ENCODE results near the gene MYCBP2. TPM values are rescaled to one million over a fixed set of nuclear protein-coding genes. Genes with fewer than 3 reads are reported as not detected.
A peak's percentile ranks its signal among the peaks of the same experiment; 100 is the strongest.

MYCBP2 gene
- total and polyA plus RNA-seq, 4 donors, result 108 to 243 (median 159) TPM

DNA sequence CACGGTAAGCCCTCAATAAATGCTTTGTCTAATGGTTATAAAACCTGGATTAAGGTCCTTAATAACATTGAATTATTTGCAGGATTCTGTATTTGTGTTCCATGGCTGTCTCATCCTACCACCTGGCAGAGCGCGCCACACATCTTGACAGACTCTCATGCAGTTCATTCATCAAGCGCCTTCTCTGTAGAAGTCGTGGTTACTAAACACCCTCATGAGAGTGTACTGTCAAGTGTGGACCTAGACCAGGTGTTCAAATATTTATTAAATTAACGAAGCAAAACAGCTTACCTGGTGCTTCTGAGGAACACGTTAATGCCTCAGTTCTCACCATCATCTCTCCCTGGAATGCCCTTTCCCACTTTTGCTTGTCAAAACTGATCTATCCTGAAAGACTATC lies 286.8 kb downstream of the MYCBP2 start:
- 100% methylated on average over 1 of the region's 7 CpGs for WGBS (ENCODE audit: insufficient coverage)
- Histone ChIP-seq H3K4me3 (ENCODE audit: low read depth, low read length) (no peak overlapping the region), H3K9me3 (ENCODE audit: control insufficient read depth, insufficient read depth, low read length) (no peaks in the 10 kb centered on the region), H3K27ac (ENCODE audit: low read depth, low read length) (no peak overlapping the region), H3K4me1 (ENCODE audit: control insufficient read depth, insufficient read depth, low read length) (peaks cover 3% of the 10 kb centered on the region), H3K27me3 (ENCODE audit: control insufficient read depth, insufficient read depth, low read length) (no peaks in the 10 kb centered on the region), H3K36me3 (ENCODE audit: control insufficient read depth, insufficient read depth, low read length) (peaks cover 11% of the 10 kb centered on the region)
- DNase-seq (ENCODE audit: low read depth in 4 of 6, low spot score in 6 of 6), result no peak

DNA sequence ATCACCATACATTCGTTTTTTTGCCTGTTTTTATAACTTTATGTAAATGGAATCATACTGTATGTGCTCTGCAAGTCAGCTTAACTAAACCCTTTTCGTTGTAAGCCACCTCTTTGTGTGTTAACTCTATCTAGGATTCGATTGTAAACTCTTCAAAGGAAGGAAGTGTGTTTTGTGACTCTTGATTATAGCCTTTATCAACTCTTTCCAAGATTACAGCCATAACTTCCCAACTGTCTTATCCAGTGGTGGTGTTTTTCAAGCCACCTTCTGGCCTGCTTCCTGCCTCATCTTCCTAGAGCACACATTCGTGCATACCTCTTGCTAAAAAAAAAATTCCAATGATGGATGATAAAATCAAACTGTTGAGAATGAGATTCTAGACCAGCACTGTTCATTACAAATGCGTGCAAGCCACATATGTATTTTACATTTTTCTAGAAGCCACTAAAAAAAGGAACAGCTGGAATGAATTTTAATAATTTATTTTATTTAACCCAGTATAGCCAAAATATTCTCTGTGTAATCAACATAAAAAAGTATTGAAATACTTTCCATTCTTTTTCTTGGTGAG lies 287.9 kb downstream of the MYCBP2 start:
- DNase-seq (ENCODE audit: low read depth in 4 of 6, low spot score in 6 of 6), result no peak
- WGBS (ENCODE audit: insufficient coverage), result no CpG with 5 or more reads among the region's 5 CpGs
- H3K4me3 ChIP-seq (ENCODE audit: low read depth, low read length), result no peak overlapping the region
- no peaks in the 10 kb centered on the region for H3K9me3 ChIP-seq (ENCODE audit: control insufficient read depth, insufficient read depth, low read length)
- no peak overlapping the region for H3K27ac ChIP-seq (ENCODE audit: low read depth, low read length)
- peaks cover 9% of the 10 kb centered on the region for H3K36me3 ChIP-seq (ENCODE audit: control insufficient read depth, insufficient read depth, low read length)
- no peaks in the 10 kb centered on the region for H3K27me3 ChIP-seq (ENCODE audit: control insufficient read depth, insufficient read depth, low read length)
- peaks cover 3% of the 10 kb centered on the region for H3K4me1 ChIP-seq (ENCODE audit: control insufficient read depth, insufficient read depth, low read length)

DNA sequence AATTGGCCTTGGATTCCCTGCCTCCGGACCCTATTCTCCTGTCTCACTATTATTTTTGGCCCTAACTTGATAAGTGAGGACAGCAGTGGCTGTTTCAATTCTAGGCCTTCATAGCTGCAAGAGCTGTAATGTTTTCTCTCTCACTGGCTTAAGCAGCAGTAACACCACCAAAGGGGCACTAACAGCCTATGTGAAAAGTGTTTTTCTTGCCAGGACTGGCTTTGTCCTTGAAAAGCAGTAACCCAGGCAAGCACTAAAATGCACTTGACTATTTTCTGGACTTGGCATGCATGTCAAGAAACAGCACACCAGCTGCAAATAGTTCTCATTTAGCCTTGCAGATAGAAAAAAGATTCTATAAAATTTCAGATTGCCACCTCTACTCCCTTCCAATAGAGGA lies 290.6 kb downstream of the MYCBP2 start:
- Histone ChIP-seq H3K27ac (ENCODE audit: low read depth, low read length) (peak overlapping the region; percentile 70), H3K9me3 (ENCODE audit: control insufficient read depth, insufficient read depth, low read length) (no peaks in the 10 kb centered on the region), H3K27me3 (ENCODE audit: control insufficient read depth, insufficient read depth, low read length) (no peaks in the 10 kb centered on the region), H3K4me1 (ENCODE audit: control insufficient read depth, insufficient read depth, low read length) (peaks cover 6% of the 10 kb centered on the region), H3K36me3 (ENCODE audit: control insufficient read depth, insufficient read depth, low read length) (peaks cover 2% of the 10 kb centered on the region), H3K4me3 (ENCODE audit: low read depth, low read length) (no peak overlapping the region)
- WGBS (ENCODE audit: insufficient coverage), result no CpG with 5 or more reads among the region's 1 CpG
- peak in 3 of 6 donors; percentile 71 to 88 (median 88) for DNase-seq (ENCODE audit: low read depth in 4 of 6, low spot score in 6 of 6)

DNA sequence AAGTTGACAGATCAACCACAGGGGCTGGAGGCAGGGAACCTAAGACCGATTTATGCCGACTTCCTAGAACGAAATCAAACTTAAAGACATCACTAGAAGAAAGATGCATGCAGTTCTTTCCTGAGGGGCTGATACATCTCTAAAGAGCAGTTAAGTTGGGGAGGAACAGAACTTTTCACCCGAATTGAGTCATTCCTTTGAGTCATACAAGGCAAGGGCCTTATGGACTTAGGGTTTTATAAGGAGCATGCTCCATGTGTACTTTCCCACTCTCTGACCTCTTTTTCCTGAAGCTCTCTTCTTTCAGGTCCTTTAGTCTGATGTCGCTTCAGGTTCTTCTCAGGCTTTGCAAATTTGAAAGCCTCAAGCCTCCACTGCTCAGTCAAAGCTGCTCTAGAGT lies 292.0 kb downstream of the MYCBP2 start:
- no peaks in the 10 kb centered on the region for H3K9me3 ChIP-seq (ENCODE audit: control insufficient read depth, insufficient read depth, low read length)
- no peaks in the 10 kb centered on the region for H3K27me3 ChIP-seq (ENCODE audit: control insufficient read depth, insufficient read depth, low read length)
- H3K4me1 ChIP-seq (ENCODE audit: control insufficient read depth, insufficient read depth, low read length), result peaks cover 3% of the 10 kb centered on the region
- DNase-seq (ENCODE audit: low read depth in 4 of 6, low spot score in 6 of 6), result no peak
- WGBS (ENCODE audit: insufficient coverage), result 100% methylated on average over 3 of the region's 5 CpGs
- no peaks in the 10 kb centered on the region for H3K36me3 ChIP-seq (ENCODE audit: control insufficient read depth, insufficient read depth, low read length)
- H3K4me3 ChIP-seq (ENCODE audit: low read depth, low read length), result no peak overlapping the region
- H3K27ac ChIP-seq (ENCODE audit: low read depth, low read length), result peak overlapping the region; percentile 22

DNA sequence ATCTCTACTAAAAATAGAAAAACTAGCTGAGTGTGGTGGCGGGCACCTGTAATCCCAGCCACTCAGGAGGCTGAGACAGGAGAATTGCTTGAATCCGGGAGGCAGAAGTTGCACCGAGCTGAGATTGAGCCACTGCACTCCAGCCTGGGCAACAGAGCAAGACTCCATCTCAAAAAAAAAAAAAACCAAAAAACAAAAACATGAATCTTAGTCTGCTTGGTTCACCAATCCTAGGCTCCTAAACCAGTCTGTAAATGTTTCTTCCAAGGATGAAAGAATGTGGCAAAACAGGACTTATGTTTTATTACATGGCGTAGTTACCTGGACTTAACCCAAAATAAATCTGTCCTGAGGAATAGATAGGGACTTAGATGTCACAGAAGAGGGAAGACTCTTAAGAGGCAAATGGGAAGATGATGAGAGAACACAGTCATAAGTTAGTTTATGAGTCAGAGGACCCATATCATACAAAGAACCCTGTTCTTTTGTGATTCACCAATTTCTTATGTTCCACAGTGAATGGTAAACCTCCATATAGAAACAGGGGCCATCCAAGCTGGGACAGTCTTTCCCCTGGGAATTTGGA lies 293.1 kb downstream of the MYCBP2 start:
- WGBS (ENCODE audit: insufficient coverage), result 100% methylated on average over 2 of the region's 4 CpGs
- Histone ChIP-seq H3K27me3 (ENCODE audit: control insufficient read depth, insufficient read depth, low read length) (no peaks in the 10 kb centered on the region), H3K4me3 (ENCODE audit: low read depth, low read length) (no peak overlapping the region), H3K36me3 (ENCODE audit: control insufficient read depth, insufficient read depth, low read length) (no peaks in the 10 kb centered on the region), H3K9me3 (ENCODE audit: control insufficient read depth, insufficient read depth, low read length) (no peaks in the 10 kb centered on the region), H3K27ac (ENCODE audit: low read depth, low read length) (no peak overlapping the region), H3K4me1 (ENCODE audit: control insufficient read depth, insufficient read depth, low read length) (peaks cover 3% of the 10 kb centered on the region)
- DNase-seq (ENCODE audit: low read depth in 4 of 6, low spot score in 6 of 6), result no peak

DNA sequence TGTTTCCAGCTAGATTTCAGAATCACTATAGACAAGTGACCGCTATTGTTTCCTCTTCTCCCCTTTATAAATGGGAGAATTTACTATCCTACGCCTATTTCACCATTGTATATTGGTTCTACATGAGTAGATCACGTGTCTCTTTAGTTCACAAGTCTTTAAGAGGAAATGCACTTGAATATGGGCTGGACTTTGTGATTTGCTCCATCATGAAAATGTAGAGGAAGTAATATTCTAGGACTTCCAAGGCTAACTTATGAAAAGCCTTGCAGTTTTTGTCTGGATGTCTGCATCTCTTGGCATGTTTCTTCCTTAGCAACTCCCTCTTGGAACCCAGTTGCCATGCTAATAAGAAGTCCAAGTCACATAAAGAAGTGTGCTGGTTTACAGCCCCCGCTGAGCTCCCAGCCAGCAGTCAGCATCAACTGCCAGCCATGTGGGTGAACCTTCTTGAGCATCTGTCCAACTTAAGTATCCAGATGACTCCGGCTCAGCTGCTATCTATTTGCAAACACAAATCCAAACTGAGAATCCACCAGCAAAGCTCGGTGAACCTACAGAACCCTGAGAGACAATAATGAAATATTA lies 295.1 kb downstream of the MYCBP2 start:
- Histone ChIP-seq H3K27me3 (ENCODE audit: control insufficient read depth, insufficient read depth, low read length) (no peaks in the 10 kb centered on the region), H3K4me3 (ENCODE audit: low read depth, low read length) (no peak overlapping the region), H3K36me3 (ENCODE audit: control insufficient read depth, insufficient read depth, low read length) (no peaks in the 10 kb centered on the region), H3K9me3 (ENCODE audit: control insufficient read depth, insufficient read depth, low read length) (no peaks in the 10 kb centered on the region), H3K27ac (ENCODE audit: low read depth, low read length) (peak overlapping the region; percentile 16), H3K4me1 (ENCODE audit: control insufficient read depth, insufficient read depth, low read length) (peaks cover 3% of the 10 kb centered on the region)
- 45% methylated on average over 1 of the region's 6 CpGs for WGBS (ENCODE audit: insufficient coverage)
- DNase-seq (ENCODE audit: low read depth in 4 of 6, low spot score in 6 of 6), result peak in 2 of 6 donors; percentile 19 to 70

DNA sequence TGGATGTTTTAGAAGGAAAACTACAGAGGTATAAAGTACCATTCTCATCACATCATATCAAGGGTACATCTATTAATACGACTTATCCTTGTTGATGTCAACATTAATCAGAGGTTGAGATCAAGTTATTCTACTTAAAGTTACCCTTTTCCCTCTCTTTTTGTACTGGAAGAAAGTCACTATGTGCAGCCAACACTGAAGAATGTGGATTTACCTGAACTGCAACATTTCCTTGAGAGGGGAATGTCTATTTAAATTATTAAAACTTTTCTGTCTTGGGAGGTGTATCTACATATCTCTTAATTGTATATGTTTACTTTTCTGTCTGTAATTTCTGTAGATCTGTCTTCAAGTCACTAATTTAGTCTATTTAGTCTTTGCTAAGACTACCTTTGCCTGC lies 297.5 kb downstream of the MYCBP2 start:
- Histone ChIP-seq H3K27ac (ENCODE audit: low read depth, low read length) (no peak overlapping the region), H3K27me3 (ENCODE audit: control insufficient read depth, insufficient read depth, low read length) (no peaks in the 10 kb centered on the region), H3K4me3 (ENCODE audit: low read depth, low read length) (no peak overlapping the region), H3K9me3 (ENCODE audit: control insufficient read depth, insufficient read depth, low read length) (no peaks in the 10 kb centered on the region), H3K4me1 (ENCODE audit: control insufficient read depth, insufficient read depth, low read length) (peaks cover 8% of the 10 kb centered on the region), H3K36me3 (ENCODE audit: control insufficient read depth, insufficient read depth, low read length) (no peaks in the 10 kb centered on the region)
- WGBS (ENCODE audit: insufficient coverage), result no CpG with 5 or more reads among the region's 1 CpG
- no peak for DNase-seq (ENCODE audit: low read depth in 4 of 6, low spot score in 6 of 6)

DNA sequence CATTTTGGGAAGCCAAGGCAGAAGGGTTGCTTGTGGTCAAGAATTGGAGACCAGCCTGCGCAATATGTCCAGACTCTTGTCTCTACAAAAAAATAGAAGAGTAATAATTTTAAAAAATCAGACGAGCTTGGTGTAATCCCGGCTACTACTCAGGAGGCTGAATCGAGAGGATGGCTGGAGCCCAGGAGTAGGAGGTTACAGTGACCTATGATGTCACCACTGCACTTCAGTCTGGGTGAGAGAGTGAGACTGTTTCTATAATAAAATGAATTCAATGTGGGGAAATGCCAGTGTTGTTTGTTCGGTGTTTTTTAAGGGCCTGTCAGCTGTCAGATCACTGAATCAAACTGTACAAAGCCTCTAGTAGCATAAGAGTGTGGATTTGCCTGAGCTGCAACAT lies 298.7 kb downstream of the MYCBP2 start:
- Histone ChIP-seq H3K27ac (ENCODE audit: low read depth, low read length) (peak overlapping the region; percentile 97), H3K4me3 (ENCODE audit: low read depth, low read length) (no peak overlapping the region), H3K4me1 (ENCODE audit: control insufficient read depth, insufficient read depth, low read length) (peaks cover 8% of the 10 kb centered on the region), H3K36me3 (ENCODE audit: control insufficient read depth, insufficient read depth, low read length) (no peaks in the 10 kb centered on the region), H3K9me3 (ENCODE audit: control insufficient read depth, insufficient read depth, low read length) (no peaks in the 10 kb centered on the region), H3K27me3 (ENCODE audit: control insufficient read depth, insufficient read depth, low read length) (no peaks in the 10 kb centered on the region)
- DNase-seq (ENCODE audit: low read depth in 4 of 6, low spot score in 6 of 6), result peak in 2 of 6 donors; percentile 17 to 47
- WGBS (ENCODE audit: insufficient coverage), result 51% methylated on average over 4 of the region's 5 CpGs

DNA sequence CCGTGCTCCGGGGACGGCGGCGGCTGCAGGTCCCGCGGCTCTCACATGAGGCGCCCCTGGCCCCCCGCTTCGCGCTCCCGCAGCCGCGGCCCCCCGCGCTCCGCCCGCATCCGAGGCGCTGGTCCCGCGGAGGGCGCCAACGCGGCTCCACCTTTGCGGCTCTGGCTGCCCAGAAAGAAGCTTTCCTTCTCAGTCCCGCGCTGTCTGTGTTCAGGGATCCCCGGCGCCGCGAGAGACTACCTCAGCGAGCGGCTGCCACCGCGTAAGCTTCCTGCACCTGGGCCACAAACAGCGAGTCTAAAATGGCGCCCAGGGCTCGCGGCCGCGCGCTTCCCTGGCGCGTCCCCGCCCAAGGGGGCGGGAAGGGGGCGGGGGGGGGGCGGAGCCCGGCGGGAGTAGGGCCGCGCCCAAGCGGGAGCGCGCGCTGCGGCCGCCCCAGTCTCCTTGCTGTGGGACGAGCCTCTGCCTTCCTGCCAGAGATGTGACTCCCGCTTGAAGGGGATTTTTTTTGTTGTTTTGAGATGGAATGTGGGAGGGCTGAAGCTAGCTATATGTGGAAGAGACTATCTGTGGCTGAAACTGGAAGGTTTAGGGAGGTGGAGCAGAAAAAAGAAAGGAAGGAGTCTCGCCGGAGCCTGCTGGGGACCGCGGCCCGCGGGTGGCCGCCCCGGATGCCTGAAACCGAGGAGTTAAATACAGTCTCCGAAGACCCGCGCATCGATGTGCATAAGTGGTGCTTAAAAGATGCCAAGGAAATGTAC lies 299.9 kb downstream of the MYCBP2 start, which contains the start of gene FBXL3:
Gene FBXL3 (minus strand): TSS at position 299 of the 761 bp plus-strand sequence. CDS start 5,299 bp downstream, outside the sequence.
- peak within 1 kb of the TSS; percentile 97 for H3K27ac ChIP-seq (ENCODE audit: low read depth, low read length)
- no peaks in the 10 kb centered on the region for H3K9me3 ChIP-seq (ENCODE audit: control insufficient read depth, insufficient read depth, low read length)
- H3K36me3 ChIP-seq (ENCODE audit: control insufficient read depth, insufficient read depth, low read length), result no peaks in the 10 kb centered on the region
- DNase-seq (ENCODE audit: low read depth in 4 of 6, low spot score in 6 of 6), result peak in 4 of 6 donors; percentile 71 to 96 (median 89)
- peaks cover 8% of the 10 kb centered on the region for H3K4me1 ChIP-seq (ENCODE audit: control insufficient read depth, insufficient read depth, low read length)
- H3K27me3 ChIP-seq (ENCODE audit: control insufficient read depth, insufficient read depth, low read length), result no peaks in the 10 kb centered on the region
- WGBS (ENCODE audit: insufficient coverage), result 0% methylated on average over 64 of the region's 74 CpGs
- H3K4me3 ChIP-seq (ENCODE audit: low read depth, low read length), result peak within 1 kb of the TSS; percentile 88
